Measurements from ENCODE around the gene PLA2G4D. TPM values are rescaled to one million over a fixed set of nuclear protein-coding genes. Genes with fewer than 3 reads are reported as not detected.

Gene PLA2G4D
- total RNA-seq, 2 experiments from 2014 or later, result not detected

Other genes starting within 250 kb of the PLA2G4D start
- gene SPTBN5, start 200.5 kb downstream of the PLA2G4D start, total RNA-seq, result under 1 TPM; 0.46 to 0.51 TPM
- gene EHD4, start 122.0 kb downstream of the PLA2G4D start, total RNA-seq, result 10 to 100 TPM; 34.7 to 35.7 TPM
- not detected for gene PLA2G4E, start 73.5 kb downstream of the PLA2G4D start, total RNA-seq
- gene PLA2G4F, start 62.1 kb upstream of the PLA2G4D start, total RNA-seq, result not detected
- gene VPS39, start 113.7 kb upstream of the PLA2G4D start, total RNA-seq, result 10 to 100 TPM; 49.5 to 56.2 TPM
- 10 to 100 TPM; 24.5 to 24.8 TPM for gene GANC, start 178.6 kb upstream of the PLA2G4D start, total RNA-seq
- 10 to 100 TPM; 20.5 to 29.0 TPM for gene TMEM87A, start 178.9 kb upstream of the PLA2G4D start, total RNA-seq